GM21528 (cell line): ENCODE results near the gene TMEM129.
"Not testable (repeated sequence)": the region's sequence is repeated elsewhere in the genome, so short reads cannot be mapped to it uniquely, and the experiment has no call there.

ENCODE experiments used
- ATAC-seq: cut with Tn5 transposase; IDR thresholded peaks from one replicate; pipeline ENCODE4 v1.9.1; 2021; ENCODE audit warnings: mild to moderate bottlenecking, moderate library complexity; ENCODE audit not compliant: unreplicated experiment, low FRiP score

The TMEM129 gene

GRCh38 chr4:1674682-1675081 is 46.4 kb downstream of the TMEM129 start:
- ATAC-seq, result no peak

- ATAC-seq, result no peak
Measured at GRCh38 chr4:1673671-1674070, 47.5 kb downstream of the TMEM129 start.

- not testable (repeated sequence) for ATAC-seq
Measured at GRCh38 chr4:1671011-1671410, 50.1 kb downstream of the TMEM129 start.

GRCh38 chr4:1670279-1670678 is 50.8 kb downstream of the TMEM129 start:
- ATAC-seq, result no peak

GRCh38 chr4:1669850-1670249 is 51.3 kb downstream of the TMEM129 start:
- no peak for ATAC-seq

- no peak for ATAC-seq
Measured at GRCh38 chr4:1669270-1669669, 51.9 kb downstream of the TMEM129 start.

- ATAC-seq, result no peak
Measured at GRCh38 chr4:1668488-1668840, 52.7 kb downstream of the TMEM129 start.

GRCh38 chr4:1667273-1667672 is 53.9 kb downstream of the TMEM129 start:
- no peak for ATAC-seq

GRCh38 chr4:1666391-1666790 is 54.7 kb downstream of the TMEM129 start:
- ATAC-seq, result no peak
